Measurements from ENCODE around the gene FNDC8. TPM values are rescaled to one million over a fixed set of nuclear protein-coding genes. Genes with fewer than 3 reads are reported as not detected.

The FNDC8 gene
- total and polyA plus RNA-seq, 2 of the 8 experiments (the other 6 are each of a cell fraction or from before 2014, with no cell fraction given), result not detected

DNA sequence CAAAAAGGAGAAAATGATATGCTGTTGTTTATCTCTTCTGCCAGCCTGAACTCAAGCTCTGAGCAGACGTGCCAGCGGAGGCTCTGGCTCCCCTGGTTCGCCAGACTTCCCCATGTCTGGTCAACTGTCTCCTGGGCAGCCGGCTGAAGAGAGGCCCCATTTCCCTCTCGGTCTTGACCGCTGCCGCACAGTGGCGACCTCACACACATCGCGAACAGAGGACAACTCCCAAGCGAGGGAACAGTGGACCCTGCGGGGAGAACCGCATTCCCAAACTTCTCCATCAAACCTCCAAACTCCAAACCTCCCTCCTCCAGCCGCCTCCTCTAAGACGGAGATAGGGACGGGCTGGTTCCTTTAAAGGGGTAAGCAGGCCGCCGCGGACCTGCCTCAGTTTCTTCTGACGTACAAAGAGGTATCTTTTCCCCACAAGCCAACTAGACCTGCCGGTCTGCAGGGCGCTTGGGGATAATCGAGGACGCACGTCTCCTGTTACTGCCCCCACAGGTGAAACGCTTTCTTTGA lies 33.0 kb upstream of the FNDC8 start (continued):
- TF ChIP-seq HDAC6 (IDR thresholded peaks at IDR 0.05; ENCODE audit: low read depth, low read length), result no peak
- TF ChIP-seq KDM1A (IDR thresholded peaks at IDR 0.05; ENCODE audit: borderline replicate concordance, low read length), result no peak
- peak; percentile 47 for TF ChIP-seq SAP30 (IDR thresholded peaks at IDR 0.05; ENCODE audit: insufficient read depth, insufficient replicate concordance, low read length)
- peak; percentile 46 for TF ChIP-seq ASH2L (IDR thresholded peaks at IDR 0.05; ENCODE audit: low read length)
- no peak for TF ChIP-seq EZH2 (IDR thresholded peaks at IDR 0.05; ENCODE audit: low read depth, low read length, severe bottlenecking)
- TF ChIP-seq HDAC2 (IDR thresholded peaks at IDR 0.05; ENCODE audit: borderline replicate concordance in 1 of 2, low read depth in 2 of 2, low read length in 2 of 2), result 0 out of 4 replicates have a peak, but pooled peaks of 1 of the 2 experiments have one; percentile 2
- TF ChIP-seq EP300 (IDR thresholded peaks at IDR 0.05; ENCODE audit: borderline replicate concordance in 1 of 2, low read depth in 2 of 2, low read length in 2 of 2), result no peak
- TF ChIP-seq TBP (IDR thresholded peaks at IDR 0.05; ENCODE audit: low read depth, low read length), result no peak
- TF ChIP-seq, protein P1, sequence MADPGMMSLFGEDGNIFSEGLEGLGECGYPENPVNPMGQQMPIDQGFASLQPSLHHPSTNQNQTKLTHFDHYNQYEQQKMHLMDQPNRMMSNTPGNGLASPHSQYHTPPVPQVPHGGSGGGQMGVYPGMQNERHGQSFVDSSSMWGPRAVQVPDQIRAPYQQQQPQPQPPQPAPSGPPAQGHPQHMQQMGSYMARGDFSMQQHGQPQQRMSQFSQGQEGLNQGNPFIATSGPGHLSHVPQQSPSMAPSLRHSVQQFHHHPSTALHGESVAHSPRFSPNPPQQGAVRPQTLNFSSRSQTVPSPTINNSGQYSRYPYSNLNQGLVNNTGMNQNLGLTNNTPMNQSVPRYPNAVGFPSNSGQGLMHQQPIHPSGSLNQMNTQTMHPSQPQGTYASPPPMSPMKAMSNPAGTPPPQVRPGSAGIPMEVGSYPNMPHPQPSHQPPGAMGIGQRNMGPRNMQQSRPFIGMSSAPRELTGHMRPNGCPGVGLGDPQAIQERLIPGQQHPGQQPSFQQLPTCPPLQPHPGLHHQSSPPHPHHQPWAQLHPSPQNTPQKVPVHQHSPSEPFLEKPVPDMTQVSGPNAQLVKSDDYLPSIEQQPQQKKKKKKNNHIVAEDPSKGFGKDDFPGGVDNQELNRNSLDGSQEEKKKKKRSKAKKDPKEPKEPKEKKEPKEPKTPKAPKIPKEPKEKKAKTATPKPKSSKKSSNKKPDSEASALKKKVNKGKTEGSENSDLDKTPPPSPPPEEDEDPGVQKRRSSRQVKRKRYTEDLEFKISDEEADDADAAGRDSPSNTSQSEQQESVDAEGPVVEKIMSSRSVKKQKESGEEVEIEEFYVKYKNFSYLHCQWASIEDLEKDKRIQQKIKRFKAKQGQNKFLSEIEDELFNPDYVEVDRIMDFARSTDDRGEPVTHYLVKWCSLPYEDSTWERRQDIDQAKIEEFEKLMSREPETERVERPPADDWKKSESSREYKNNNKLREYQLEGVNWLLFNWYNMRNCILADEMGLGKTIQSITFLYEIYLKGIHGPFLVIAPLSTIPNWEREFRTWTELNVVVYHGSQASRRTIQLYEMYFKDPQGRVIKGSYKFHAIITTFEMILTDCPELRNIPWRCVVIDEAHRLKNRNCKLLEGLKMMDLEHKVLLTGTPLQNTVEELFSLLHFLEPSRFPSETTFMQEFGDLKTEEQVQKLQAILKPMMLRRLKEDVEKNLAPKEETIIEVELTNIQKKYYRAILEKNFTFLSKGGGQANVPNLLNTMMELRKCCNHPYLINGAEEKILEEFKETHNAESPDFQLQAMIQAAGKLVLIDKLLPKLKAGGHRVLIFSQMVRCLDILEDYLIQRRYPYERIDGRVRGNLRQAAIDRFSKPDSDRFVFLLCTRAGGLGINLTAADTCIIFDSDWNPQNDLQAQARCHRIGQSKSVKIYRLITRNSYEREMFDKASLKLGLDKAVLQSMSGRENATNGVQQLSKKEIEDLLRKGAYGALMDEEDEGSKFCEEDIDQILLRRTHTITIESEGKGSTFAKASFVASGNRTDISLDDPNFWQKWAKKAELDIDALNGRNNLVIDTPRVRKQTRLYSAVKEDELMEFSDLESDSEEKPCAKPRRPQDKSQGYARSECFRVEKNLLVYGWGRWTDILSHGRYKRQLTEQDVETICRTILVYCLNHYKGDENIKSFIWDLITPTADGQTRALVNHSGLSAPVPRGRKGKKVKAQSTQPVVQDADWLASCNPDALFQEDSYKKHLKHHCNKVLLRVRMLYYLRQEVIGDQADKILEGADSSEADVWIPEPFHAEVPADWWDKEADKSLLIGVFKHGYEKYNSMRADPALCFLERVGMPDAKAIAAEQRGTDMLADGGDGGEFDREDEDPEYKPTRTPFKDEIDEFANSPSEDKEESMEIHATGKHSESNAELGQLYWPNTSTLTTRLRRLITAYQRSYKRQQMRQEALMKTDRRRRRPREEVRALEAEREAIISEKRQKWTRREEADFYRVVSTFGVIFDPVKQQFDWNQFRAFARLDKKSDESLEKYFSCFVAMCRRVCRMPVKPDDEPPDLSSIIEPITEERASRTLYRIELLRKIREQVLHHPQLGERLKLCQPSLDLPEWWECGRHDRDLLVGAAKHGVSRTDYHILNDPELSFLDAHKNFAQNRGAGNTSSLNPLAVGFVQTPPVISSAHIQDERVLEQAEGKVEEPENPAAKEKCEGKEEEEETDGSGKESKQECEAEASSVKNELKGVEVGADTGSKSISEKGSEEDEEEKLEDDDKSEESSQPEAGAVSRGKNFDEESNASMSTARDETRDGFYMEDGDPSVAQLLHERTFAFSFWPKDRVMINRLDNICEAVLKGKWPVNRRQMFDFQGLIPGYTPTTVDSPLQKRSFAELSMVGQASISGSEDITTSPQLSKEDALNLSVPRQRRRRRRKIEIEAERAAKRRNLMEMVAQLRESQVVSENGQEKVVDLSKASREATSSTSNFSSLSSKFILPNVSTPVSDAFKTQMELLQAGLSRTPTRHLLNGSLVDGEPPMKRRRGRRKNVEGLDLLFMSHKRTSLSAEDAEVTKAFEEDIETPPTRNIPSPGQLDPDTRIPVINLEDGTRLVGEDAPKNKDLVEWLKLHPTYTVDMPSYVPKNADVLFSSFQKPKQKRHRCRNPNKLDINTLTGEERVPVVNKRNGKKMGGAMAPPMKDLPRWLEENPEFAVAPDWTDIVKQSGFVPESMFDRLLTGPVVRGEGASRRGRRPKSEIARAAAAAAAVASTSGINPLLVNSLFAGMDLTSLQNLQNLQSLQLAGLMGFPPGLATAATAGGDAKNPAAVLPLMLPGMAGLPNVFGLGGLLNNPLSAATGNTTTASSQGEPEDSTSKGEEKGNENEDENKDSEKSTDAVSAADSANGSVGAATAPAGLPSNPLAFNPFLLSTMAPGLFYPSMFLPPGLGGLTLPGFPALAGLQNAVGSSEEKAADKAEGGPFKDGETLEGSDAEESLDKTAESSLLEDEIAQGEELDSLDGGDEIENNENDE (IDR thresholded peaks at IDR 0.05; ENCODE audit: insufficient replicate concordance, low read length), result no peak
- no peak for TF ChIP-seq JUND (IDR thresholded peaks at IDR 0.05; ENCODE audit: low read length)
- no peak for TF ChIP-seq SIRT6 (IDR thresholded peaks at IDR 0.05; ENCODE audit: low read length)
